ENCODE results near the gene UVRAG. TPM values are rescaled to one million over a fixed set of nuclear protein-coding genes. Genes with fewer than 3 reads are reported as not detected.
A peak's percentile ranks its signal among the peaks of the same experiment; 100 is the strongest.

UVRAG gene
- total RNA-seq, 1 donor from 2014 or later, result 20.2 TPM

DNA sequence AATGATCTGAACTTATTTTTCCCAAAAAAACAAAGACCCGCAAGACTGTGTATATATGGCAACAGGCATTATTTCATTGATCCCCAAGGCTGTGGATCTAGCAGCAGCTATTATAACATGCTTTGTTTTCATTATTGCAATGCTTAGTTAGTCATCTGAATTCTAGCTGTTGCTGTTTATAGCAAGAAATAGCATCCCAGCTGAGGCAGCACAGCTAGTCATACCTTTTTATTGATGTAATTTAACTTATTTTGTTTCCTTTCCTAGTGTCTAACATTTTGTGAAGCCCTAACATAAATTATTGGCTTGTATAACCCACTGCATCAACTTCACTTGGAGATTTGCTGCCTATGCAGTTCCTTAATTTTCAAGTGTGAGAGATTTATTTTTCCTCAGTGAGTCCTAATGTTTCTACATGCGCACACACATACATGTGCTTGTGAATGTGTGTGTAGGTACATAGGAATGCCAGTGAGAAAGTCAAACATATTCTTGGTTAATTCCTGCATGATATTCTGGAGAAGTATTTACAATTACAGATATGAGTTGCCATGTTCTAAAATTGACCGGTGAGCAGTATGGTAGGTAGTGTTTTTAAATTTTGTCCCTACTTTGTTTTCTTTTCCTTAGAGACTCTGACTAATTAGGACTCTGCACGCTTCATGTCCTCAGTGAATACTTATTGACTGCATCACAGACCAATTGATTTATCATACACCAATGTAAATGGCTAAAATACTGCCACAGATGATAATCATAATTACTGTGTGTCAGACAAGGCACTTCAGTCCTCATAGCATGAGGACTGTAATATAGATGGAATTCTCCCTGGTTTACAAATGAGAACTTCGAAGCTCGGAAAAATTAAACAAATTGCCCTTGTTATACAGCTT, 272.0 kb downstream of the UVRAG start:
- Mint-ChIP-seq H3K27ac (ENCODE audit: unreplicated experiment) (peak overlapping the region; percentile 64), H3K4me3 (ENCODE audit: unreplicated experiment) (no peak overlapping the region), H3K9me3 (ENCODE audit: unreplicated experiment) (peaks cover 16% of the 10 kb centered on the region), H3K27me3 (ENCODE audit: unreplicated experiment) (no peaks in the 10 kb centered on the region), H3K36me3 (ENCODE audit: unreplicated experiment) (peaks cover 23% of the 10 kb centered on the region), H3K4me1 (ENCODE audit: unreplicated experiment) (peaks cover 33% of the 10 kb centered on the region)
- DNase-seq (ENCODE audit: extremely low spot score, unreplicated experiment), result no peak
- TF ChIP-seq CTCF (IDR thresholded peaks at IDR 0.05), result no peak

GRCh38 chr11:76087749-76088148, 272.7 kb downstream of the UVRAG start:
- H3K27me3 Mint-ChIP-seq (ENCODE audit: unreplicated experiment), result no peaks in the 10 kb centered on the region
- peaks cover 16% of the 10 kb centered on the region for H3K9me3 Mint-ChIP-seq (ENCODE audit: unreplicated experiment)
- DNase-seq (ENCODE audit: extremely low spot score, unreplicated experiment), result no peak
- TF ChIP-seq CTCF (IDR thresholded peaks at IDR 0.05), result no peak
- H3K4me1 Mint-ChIP-seq (ENCODE audit: unreplicated experiment), result peaks cover 33% of the 10 kb centered on the region
- H3K4me3 Mint-ChIP-seq (ENCODE audit: unreplicated experiment), result no peak overlapping the region
- peaks cover 23% of the 10 kb centered on the region for H3K36me3 Mint-ChIP-seq (ENCODE audit: unreplicated experiment)
- peak overlapping the region; percentile 64 for H3K27ac Mint-ChIP-seq (ENCODE audit: unreplicated experiment)

DNA sequence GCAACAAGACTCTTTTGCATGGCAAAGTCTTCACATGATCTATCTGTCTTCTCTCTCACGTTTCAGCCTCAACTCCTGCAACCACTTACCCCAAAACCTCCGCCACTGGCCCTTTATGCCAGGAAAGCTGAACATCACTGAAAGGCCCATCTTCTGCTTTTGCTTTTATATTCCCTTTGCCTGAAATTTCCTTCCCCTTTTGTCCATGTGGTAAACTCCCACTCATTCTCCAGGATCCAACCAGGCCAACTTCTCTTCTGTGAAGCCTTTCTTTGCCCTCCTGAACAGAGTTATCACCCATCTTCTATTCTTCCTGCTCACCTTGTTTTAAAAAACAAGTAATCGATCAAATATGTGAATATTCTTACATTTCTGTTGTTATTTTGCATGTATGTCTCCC, 273.5 kb downstream of the UVRAG start:
- no peaks in the 10 kb centered on the region for H3K27me3 Mint-ChIP-seq (ENCODE audit: unreplicated experiment)
- H3K36me3 Mint-ChIP-seq (ENCODE audit: unreplicated experiment), result peaks cover 24% of the 10 kb centered on the region
- H3K9me3 Mint-ChIP-seq (ENCODE audit: unreplicated experiment), result peaks cover 16% of the 10 kb centered on the region
- DNase-seq (ENCODE audit: extremely low spot score, unreplicated experiment), result no peak
- H3K4me1 Mint-ChIP-seq (ENCODE audit: unreplicated experiment), result peaks cover 27% of the 10 kb centered on the region
- H3K27ac Mint-ChIP-seq (ENCODE audit: unreplicated experiment), result no peak overlapping the region
- no peak overlapping the region for H3K4me3 Mint-ChIP-seq (ENCODE audit: unreplicated experiment)
- TF ChIP-seq CTCF (IDR thresholded peaks at IDR 0.05), result no peak

DNA sequence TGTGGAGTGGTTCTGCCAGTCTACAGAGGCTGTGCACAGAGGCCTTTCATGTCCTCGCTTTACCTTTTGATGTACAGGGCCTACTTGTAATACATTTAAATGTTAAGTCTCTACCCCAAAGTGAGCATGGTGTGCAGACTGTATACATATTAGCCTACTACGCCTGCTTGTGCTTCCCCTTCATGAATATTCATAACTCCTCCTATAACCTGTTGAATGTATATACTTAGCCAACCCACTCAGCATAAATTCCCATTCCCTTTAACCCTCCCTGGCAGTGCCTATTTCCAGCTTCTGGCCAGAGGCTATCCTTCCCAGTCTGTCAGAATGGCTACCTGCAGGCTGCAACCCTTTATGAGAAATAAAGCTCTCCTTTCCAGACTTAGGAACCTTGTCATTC, 275.2 kb downstream of the UVRAG start:
- Mint-ChIP-seq H3K27me3 (ENCODE audit: unreplicated experiment) (no peaks in the 10 kb centered on the region), H3K4me1 (ENCODE audit: unreplicated experiment) (peaks cover 22% of the 10 kb centered on the region), H3K36me3 (ENCODE audit: unreplicated experiment) (peaks cover 24% of the 10 kb centered on the region), H3K27ac (ENCODE audit: unreplicated experiment) (no peak overlapping the region), H3K4me3 (ENCODE audit: unreplicated experiment) (no peak overlapping the region), H3K9me3 (ENCODE audit: unreplicated experiment) (peaks cover 16% of the 10 kb centered on the region)
- no peak for DNase-seq (ENCODE audit: extremely low spot score, unreplicated experiment)
- TF ChIP-seq CTCF (IDR thresholded peaks at IDR 0.05), result no peak

DNA sequence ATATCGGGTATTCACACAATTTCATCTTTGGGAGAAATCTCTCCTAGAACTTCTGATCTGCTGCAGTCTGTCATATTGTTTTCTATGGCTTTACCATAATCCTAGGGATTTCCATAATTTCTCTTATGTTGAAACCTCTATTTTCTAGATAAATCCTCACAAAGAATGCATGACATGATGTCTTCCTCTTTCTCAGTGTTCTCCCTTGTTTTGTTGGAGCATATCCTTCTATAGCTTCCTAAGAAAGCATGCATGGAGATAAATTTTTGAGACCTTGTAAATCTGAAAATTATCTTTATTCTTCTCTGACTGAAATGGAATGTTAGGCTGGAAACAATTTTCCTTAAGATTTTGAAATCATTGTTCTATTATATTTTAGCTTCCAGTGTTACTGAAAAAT, 275.8 kb downstream of the UVRAG start:
- H3K36me3 Mint-ChIP-seq (ENCODE audit: unreplicated experiment), result peaks cover 24% of the 10 kb centered on the region
- H3K4me3 Mint-ChIP-seq (ENCODE audit: unreplicated experiment), result no peak overlapping the region
- TF ChIP-seq CTCF (IDR thresholded peaks at IDR 0.05), result no peak
- peaks cover 16% of the 10 kb centered on the region for H3K9me3 Mint-ChIP-seq (ENCODE audit: unreplicated experiment)
- no peak for DNase-seq (ENCODE audit: extremely low spot score, unreplicated experiment)
- peaks cover 20% of the 10 kb centered on the region for H3K4me1 Mint-ChIP-seq (ENCODE audit: unreplicated experiment)
- no peak overlapping the region for H3K27ac Mint-ChIP-seq (ENCODE audit: unreplicated experiment)
- no peaks in the 10 kb centered on the region for H3K27me3 Mint-ChIP-seq (ENCODE audit: unreplicated experiment)

Measured in osteocyte (in vitro differentiated cells).